Caco-2 (cell line): Measurements from ENCODE around the gene SLC25A1. TPM values are rescaled to one million over a fixed set of nuclear protein-coding genes. Genes with fewer than 3 reads are reported as not detected.

Experiments used
- BruUV-seq: library from RNA; stranded (reverse); fragments of 400-500 nt; replicated peaks from 2 replicates; lab custom pipeline; 2021; lab: Mats Ljungman, UMichigan
- CTCF ChIA-PET: fragments of 300-600 bp; sonication (Branson Sonifier 250); formaldehyde crosslinking; loops from one replicate; lab custom pipeline; 2022; ENCODE audit warnings: antibody characterized with exemption; lab: Charles Lee
- POLR2A ChIA-PET: fragments of 300-600 bp; sonication (Branson Sonifier 250); formaldehyde crosslinking; loops from one replicate; lab custom pipeline; 2022; ENCODE audit warnings: antibody characterized with exemption; lab: Charles Lee
- DNase-seq, 2 experiments: peaks; one replicate each; pipeline versions ENCODE4 v3.0.0 to v3.0.0-alpha.2; 2020 to 2022
- H3K27me3 ChIP-seq: replicated peaks from 2 replicates; pipeline ENCODE4 v1.6.0; 2011; ENCODE audit warnings: low read length; ENCODE audit not compliant: control insufficient read depth, insufficient read depth
- H3K36me3 ChIP-seq: 2 replicates; pipeline ENCODE4 v1.5.1; 2011; ENCODE audit warnings: low read length; ENCODE audit not compliant: control insufficient read depth, insufficient read depth
- H3K4me1 ChIP-seq: fragments of 250-450 bp; sonication (Bioruptor Pico); 2 replicates; pipeline ENCODE4 v1.5.1; 2020; ENCODE audit warnings: mild to moderate bottlenecking
- H3K4me3 ChIP-seq: 2 replicates; pipeline ENCODE4 v1.5.1; 2011; ENCODE audit warnings: low read depth, mild to moderate bottlenecking, control low read depth, low read length
- H3K9me3 ChIP-seq: fragments of 250-450 bp; sonication (Bioruptor Pico); 2 replicates; pipeline ENCODE4 v1.5.1; 2020; ENCODE audit warnings: mild to moderate bottlenecking, moderate library complexity
- H3K27ac Mint-ChIP-seq: one replicate; pipeline ENCODE4 v1.8.0; 2022; ENCODE audit warnings: mixed read lengths; ENCODE audit not compliant: unreplicated experiment
- H3K27me3 Mint-ChIP-seq: one replicate; pipeline ENCODE4 v1.8.0; 2022; ENCODE audit warnings: mixed read lengths; ENCODE audit not compliant: insufficient read depth, unreplicated experiment
- H3K36me3 Mint-ChIP-seq: one replicate; pipeline ENCODE4 v1.8.0; 2022; ENCODE audit warnings: mild to moderate bottlenecking, mixed read lengths; ENCODE audit not compliant: insufficient read depth, unreplicated experiment
- H3K4me1 Mint-ChIP-seq: one replicate; pipeline ENCODE4 v1.8.0; 2022; ENCODE audit warnings: low read depth, mixed read lengths; ENCODE audit not compliant: unreplicated experiment
- H3K4me3 Mint-ChIP-seq: one replicate; pipeline ENCODE4 v1.8.0; 2022; ENCODE audit warnings: mild to moderate bottlenecking, moderate library complexity, mixed read lengths; ENCODE audit not compliant: unreplicated experiment
- H3K9me3 Mint-ChIP-seq: one replicate; pipeline ENCODE4 v1.8.0; 2022; ENCODE audit warnings: mixed read lengths; ENCODE audit not compliant: unreplicated experiment
- intact Hi-C: fragments of 100-400 bp; cut with micrococcal nuclease; formaldehyde crosslinking; loops from one replicate; pipeline ENCODE4 v1.10.0; 2022; ENCODE audit not compliant: unreplicated experiment
- total RNA-seq: library from RNA; stranded (reverse); gene quantifications from 2 replicates; pipeline ENCODE4 v1.2.3, GENCODE V29; 2022
- TF ChIP-seq, protein P1 (sequence below), 2 experiments: fragments of 200-600 bp in 1 of 2; IDR thresholded peaks; 1 replicate in 1 of 2; 2 replicates in 1 of 2; pipeline versions ENCODE4 v1.5.1 to v1.8.0; 2011 to 2022; ENCODE audit warnings: antibody characterized with exemption in 1 of 2, control low read depth in 1 of 2, inconsistent platforms in 1 of 2, low read depth in 1 of 2, low read length in 1 of 2, mild to moderate bottlenecking in 1 of 2, moderate library complexity in 1 of 2; ENCODE audit not compliant: insufficient read depth in 1 of 2, severe bottlenecking in 1 of 2, unreplicated experiment in 1 of 2

SLC25A1 gene
- total RNA-seq, 1 experiment from 2014 or later: 155 TPM

DNA sequence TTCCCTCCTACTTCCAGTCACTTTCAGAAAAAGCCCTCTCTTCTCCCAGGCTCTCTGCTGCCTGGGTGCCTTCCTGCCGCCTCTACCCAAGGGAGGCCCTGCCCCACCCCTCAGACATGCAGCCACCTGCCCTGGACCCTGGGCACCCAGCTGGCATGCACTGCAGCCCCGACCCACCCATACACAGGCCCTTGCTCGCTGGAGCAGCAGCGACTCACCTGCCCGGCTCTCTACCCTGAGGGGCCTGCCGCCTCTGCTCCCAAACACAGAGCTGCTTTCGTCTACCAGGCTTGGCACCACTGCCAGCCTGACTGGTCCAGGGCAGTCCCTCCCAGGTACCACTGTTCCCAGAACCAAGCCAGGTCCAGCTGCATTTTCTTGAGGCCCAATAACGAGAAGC lies 48.7 kb downstream of the SLC25A1 start:
- Histone ChIP-seq H3K27me3 (no peaks in the 10 kb centered on the region), H3K36me3 (peaks cover 2% of the 10 kb centered on the region; the same call in 1 of the 2 replicates), H3K4me1 (no peaks in the 10 kb centered on the region), H3K9me3 (no peaks in the 10 kb centered on the region), H3K4me3 (no peak overlapping the region)
- Mint-ChIP-seq H3K27ac (no peak overlapping the region), H3K4me1 (no peaks in the 10 kb centered on the region), H3K9me3 (no peaks in the 10 kb centered on the region), H3K4me3 (no peak overlapping the region), H3K27me3 (no peaks in the 10 kb centered on the region), H3K36me3 (peaks cover 7% of the 10 kb centered on the region)
- CTCF ChIA-PET: interaction anchor here (0.6 kb wide), 1 partner anchor 17 kb away, joined by 3 read pairs; no protein-coding TSS in a partner anchor
- POLR2A ChIA-PET: no interaction called here
- BruUV-seq: no TSS peak
- TF ChIP-seq, protein P1, sequence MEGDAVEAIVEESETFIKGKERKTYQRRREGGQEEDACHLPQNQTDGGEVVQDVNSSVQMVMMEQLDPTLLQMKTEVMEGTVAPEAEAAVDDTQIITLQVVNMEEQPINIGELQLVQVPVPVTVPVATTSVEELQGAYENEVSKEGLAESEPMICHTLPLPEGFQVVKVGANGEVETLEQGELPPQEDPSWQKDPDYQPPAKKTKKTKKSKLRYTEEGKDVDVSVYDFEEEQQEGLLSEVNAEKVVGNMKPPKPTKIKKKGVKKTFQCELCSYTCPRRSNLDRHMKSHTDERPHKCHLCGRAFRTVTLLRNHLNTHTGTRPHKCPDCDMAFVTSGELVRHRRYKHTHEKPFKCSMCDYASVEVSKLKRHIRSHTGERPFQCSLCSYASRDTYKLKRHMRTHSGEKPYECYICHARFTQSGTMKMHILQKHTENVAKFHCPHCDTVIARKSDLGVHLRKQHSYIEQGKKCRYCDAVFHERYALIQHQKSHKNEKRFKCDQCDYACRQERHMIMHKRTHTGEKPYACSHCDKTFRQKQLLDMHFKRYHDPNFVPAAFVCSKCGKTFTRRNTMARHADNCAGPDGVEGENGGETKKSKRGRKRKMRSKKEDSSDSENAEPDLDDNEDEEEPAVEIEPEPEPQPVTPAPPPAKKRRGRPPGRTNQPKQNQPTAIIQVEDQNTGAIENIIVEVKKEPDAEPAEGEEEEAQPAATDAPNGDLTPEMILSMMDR (IDR thresholded peaks at IDR 0.05; ENCODE audit: insufficient read depth in 1 of 2, low read depth in 1 of 2, low read length in 1 of 2, severe bottlenecking in 1 of 2, unreplicated experiment in 1 of 2): no peak
- intact Hi-C loops: no loop called here
- DNase-seq: no peak

DNA sequence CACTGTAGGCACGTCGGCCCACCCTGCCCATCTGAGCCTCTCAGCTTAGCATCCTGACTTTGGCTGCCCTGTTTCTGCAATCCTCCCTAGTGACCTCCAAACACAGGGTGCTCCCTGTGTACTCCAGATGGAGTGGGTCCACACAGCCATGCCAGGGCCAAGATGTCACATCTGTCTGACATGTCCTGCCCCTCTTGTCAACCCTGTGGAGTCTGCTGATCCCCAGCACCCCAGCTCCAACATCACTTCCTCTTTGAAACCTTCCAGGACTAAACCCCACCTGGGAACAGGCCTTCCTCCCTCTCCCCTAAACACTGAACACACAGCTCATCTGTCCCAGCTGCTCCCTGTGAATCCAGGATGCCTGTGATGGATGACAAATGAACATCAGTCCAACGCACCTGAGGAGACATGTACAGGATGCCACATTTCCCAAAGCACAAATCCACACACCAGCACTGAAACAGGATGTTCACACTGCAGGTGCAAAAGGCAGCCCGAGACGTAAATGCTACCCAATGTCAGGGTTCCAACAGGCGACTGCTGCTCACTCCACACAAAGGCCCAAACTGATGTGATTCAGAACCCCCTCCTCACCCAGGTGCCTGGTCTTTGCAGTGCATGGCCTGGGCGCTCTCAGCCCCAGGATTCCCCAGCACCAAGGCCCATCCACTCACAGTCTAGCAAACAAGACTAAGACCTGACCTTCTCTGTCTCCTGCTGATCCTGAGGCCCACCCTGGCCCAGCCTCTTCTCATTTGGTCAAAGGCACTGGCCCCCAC lies 49.4 kb downstream of the SLC25A1 start:
- H3K36me3 ChIP-seq: peaks cover 2% of the 10 kb centered on the region; the same call in 1 of the 2 replicates
- intact Hi-C loops: no loop called here
- no peak overlapping the region for H3K27ac Mint-ChIP-seq
- no peaks in the 10 kb centered on the region for H3K9me3 Mint-ChIP-seq
- no peaks in the 10 kb centered on the region for H3K27me3 ChIP-seq
- no peaks in the 10 kb centered on the region for H3K27me3 Mint-ChIP-seq
- H3K36me3 Mint-ChIP-seq: peaks cover 7% of the 10 kb centered on the region
- no peak overlapping the region for H3K4me3 Mint-ChIP-seq
- BruUV-seq: no TSS peak
- no peaks in the 10 kb centered on the region for H3K4me1 ChIP-seq
- no peak for DNase-seq
- CTCF ChIA-PET: no interaction called here
- H3K4me1 Mint-ChIP-seq: peaks cover 3% of the 10 kb centered on the region
- H3K9me3 ChIP-seq: no peaks in the 10 kb centered on the region
- TF ChIP-seq, protein P1 (IDR thresholded peaks at IDR 0.05; ENCODE audit: insufficient read depth in 1 of 2, low read depth in 1 of 2, low read length in 1 of 2, severe bottlenecking in 1 of 2, unreplicated experiment in 1 of 2): no peak
- H3K4me3 ChIP-seq: no peak overlapping the region
- POLR2A ChIA-PET: no interaction called here

DNA sequence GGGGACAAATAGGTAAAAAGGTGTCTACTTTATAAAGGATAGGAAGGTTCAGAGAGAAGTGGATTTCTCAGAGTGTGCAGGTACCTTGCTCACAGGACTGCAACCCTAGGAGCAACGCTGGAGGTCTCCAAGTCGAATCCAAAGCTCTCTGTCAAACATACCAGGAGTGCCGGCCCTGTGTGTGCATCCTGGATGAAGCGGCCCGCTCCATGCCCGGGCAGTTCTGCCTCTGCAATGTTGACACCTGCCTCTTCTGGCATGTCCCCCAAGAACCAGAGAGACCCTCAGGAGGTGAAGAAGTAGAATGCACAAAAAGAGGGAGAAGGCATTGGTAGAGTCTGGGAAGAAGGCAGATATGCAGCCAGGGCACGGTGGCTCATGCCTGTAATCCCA lies 50.5 kb downstream of the SLC25A1 start:
- no peaks in the 10 kb centered on the region for H3K9me3 Mint-ChIP-seq
- no peak overlapping the region for H3K4me3 Mint-ChIP-seq
- no peaks in the 10 kb centered on the region for H3K27me3 Mint-ChIP-seq
- DNase-seq: no peak
- Histone ChIP-seq H3K4me3 (no peak overlapping the region), H3K27me3 (no peaks in the 10 kb centered on the region), H3K4me1 (peaks cover 3% of the 10 kb centered on the region; the same call in 1 of the 2 replicates), H3K9me3 (no peaks in the 10 kb centered on the region), H3K36me3 (no peaks in the 10 kb centered on the region)
- ChIA-PET POLR2A (no interaction called here), CTCF (no interaction called here)
- BruUV-seq: no TSS peak
- intact Hi-C loops: no loop called here
- TF ChIP-seq, protein P1 (IDR thresholded peaks at IDR 0.05; ENCODE audit: insufficient read depth in 1 of 2, low read depth in 1 of 2, low read length in 1 of 2, severe bottlenecking in 1 of 2, unreplicated experiment in 1 of 2): no peak
- no peak overlapping the region for H3K27ac Mint-ChIP-seq
- peaks cover 9% of the 10 kb centered on the region for H3K4me1 Mint-ChIP-seq
- H3K36me3 Mint-ChIP-seq: peaks cover 5% of the 10 kb centered on the region
